ENCODE results near the gene DAGLA. TPM values are rescaled to one million over a fixed set of nuclear protein-coding genes. Genes with fewer than 3 reads are reported as not detected.

Gene DAGLA
- total RNA-seq, 4 donors from 2014 or later = 1.5 to 4.9 (median 3.8) TPM

DNA sequence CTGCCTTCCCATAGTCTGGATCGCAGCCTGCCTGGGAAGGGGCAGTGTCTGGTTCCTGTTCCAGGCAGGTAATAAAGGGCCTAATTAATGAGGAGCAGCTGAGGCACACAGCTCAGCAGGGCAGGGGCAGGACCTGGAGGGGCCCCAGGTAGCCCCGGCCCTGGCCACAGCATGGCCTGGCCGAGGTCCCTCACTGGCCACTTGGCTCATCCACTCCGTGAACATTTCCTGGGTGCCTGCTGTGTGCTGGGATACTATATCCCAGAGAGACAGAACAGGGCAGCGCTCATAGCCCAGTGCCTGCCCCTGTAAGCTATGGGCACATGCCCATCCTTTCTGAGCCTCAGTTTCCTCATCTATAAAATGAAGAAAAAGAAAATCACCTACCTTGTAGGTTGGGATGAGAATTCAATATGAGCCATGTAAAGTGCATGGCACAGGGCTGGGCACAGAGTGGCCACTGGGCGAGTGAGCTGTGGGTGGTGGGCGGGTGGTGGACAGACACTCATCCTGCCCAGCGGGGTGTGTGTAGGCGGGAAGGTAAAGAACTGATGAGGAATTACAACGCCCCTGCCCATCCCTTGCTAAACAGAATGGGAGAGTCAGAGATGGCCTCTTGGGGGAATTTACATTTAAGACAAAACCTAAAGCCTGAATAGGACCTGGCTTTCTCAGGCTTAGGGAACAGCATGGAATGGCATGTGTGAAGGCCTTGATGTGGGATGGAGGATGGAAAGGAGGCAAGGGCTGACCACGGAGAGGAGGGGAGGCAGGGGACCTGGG, 81.4 kb downstream of the DAGLA start:
- H3K4me3 ChIP-seq = no peak overlapping the region
- H3K27ac ChIP-seq (replicated peaks in 1 of 4) = no peak overlapping the region
- no peaks in the 10 kb centered on the region for H3K36me3 ChIP-seq
- no peaks in the 10 kb centered on the region for H3K9me3 ChIP-seq
- no peak for DNase-seq (ENCODE audit: extremely low spot score)
- TF ChIP-seq POLR2A (IDR thresholded peaks at IDR 0.05; ENCODE audit: low read depth) = no peak
- no peak for TF ChIP-seq POLR2AphosphoS5 (IDR thresholded peaks at IDR 0.05)
- TF ChIP-seq, protein P1, sequence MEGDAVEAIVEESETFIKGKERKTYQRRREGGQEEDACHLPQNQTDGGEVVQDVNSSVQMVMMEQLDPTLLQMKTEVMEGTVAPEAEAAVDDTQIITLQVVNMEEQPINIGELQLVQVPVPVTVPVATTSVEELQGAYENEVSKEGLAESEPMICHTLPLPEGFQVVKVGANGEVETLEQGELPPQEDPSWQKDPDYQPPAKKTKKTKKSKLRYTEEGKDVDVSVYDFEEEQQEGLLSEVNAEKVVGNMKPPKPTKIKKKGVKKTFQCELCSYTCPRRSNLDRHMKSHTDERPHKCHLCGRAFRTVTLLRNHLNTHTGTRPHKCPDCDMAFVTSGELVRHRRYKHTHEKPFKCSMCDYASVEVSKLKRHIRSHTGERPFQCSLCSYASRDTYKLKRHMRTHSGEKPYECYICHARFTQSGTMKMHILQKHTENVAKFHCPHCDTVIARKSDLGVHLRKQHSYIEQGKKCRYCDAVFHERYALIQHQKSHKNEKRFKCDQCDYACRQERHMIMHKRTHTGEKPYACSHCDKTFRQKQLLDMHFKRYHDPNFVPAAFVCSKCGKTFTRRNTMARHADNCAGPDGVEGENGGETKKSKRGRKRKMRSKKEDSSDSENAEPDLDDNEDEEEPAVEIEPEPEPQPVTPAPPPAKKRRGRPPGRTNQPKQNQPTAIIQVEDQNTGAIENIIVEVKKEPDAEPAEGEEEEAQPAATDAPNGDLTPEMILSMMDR (IDR thresholded peaks at IDR 0.05) = no peak
- no peak for TF ChIP-seq EP300 (IDR thresholded peaks at IDR 0.05)
- intact Hi-C loops (cut with DNase I) = no loop called here
- no peaks in the 10 kb centered on the region for H3K4me1 ChIP-seq
- 90% methylated on average over 8 of the region's 11 CpGs for WGBS
- H3K27me3 ChIP-seq = peaks cover 0 to 49% (median 5%) of the 10 kb centered on the region in 4 donors

DNA sequence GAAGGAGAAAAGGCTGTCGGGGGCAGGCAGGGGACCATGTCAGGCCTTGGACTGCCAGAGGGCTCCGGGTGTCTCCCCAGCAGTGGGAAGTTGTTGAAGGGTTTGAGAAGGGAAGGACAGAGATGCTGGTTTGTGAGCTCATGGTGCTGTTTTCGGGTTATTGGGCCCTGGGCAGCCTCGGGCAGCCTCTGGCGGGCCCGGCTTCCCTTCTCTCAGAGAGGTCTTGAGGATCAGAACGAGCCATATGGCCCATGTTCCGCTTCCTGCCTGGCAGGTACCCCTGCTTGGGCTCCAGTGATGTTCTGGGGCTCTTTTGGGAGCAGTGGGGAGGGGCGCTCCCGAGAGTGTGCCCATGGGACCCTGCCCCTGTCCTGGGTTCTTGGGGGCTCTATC, 82.0 kb downstream of the DAGLA start:
- Histone ChIP-seq H3K4me1 (no peaks in the 10 kb centered on the region), H3K27ac (replicated peaks in 1 of 4) (no peak overlapping the region), H3K27me3 (peaks cover 0 to 49% (median 5%) of the 10 kb centered on the region in 4 donors), H3K36me3 (no peaks in the 10 kb centered on the region), H3K4me3 (no peak overlapping the region), H3K9me3 (no peaks in the 10 kb centered on the region)
- 68% methylated on average over 8 of the region's 10 CpGs for WGBS
- TF ChIP-seq EP300 (IDR thresholded peaks at IDR 0.05) = no peak
- TF ChIP-seq, protein P1 (IDR thresholded peaks at IDR 0.05) = no peak
- TF ChIP-seq POLR2AphosphoS5 (IDR thresholded peaks at IDR 0.05) = no peak
- no peak for TF ChIP-seq POLR2A (IDR thresholded peaks at IDR 0.05; ENCODE audit: low read depth)
- intact Hi-C loops (cut with DNase I) = no loop called here
- DNase-seq (ENCODE audit: extremely low spot score) = no peak

DNA sequence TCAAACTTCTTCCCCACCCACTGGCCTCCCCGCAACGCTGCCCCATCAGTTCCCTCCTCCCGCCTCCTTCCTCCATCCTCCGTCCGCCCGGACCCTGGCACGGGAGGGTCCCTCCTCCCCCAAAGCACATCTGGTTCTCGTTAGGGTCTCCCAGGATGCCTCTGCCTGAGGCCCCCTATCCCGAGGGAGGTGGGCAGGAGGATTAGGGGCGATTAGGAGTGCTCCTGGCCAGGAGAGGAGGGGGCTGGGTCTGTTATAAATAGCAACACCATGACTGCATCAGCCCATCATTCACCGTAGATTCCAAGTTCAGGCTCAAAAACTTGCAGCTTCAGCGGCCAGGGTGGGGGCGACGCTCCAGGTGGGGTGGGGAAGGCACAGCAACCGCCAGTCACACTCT, 82.6 kb downstream of the DAGLA start:
- Histone ChIP-seq H3K9me3 (no peaks in the 10 kb centered on the region), H3K4me1 (no peaks in the 10 kb centered on the region), H3K27me3 (peaks cover 0 to 49% (median 5%) of the 10 kb centered on the region in 4 donors), H3K36me3 (no peaks in the 10 kb centered on the region), H3K27ac (replicated peaks in 1 of 4) (no peak overlapping the region), H3K4me3 (no peak overlapping the region)
- intact Hi-C loops (cut with DNase I) = no loop called here
- WGBS = 30% methylated on average over 15 of the region's 15 CpGs
- TF ChIP-seq, protein P1 (IDR thresholded peaks at IDR 0.05) = no peak
- no peak for TF ChIP-seq EP300 (IDR thresholded peaks at IDR 0.05)
- no peak for TF ChIP-seq POLR2A (IDR thresholded peaks at IDR 0.05; ENCODE audit: low read depth)
- TF ChIP-seq POLR2AphosphoS5 (IDR thresholded peaks at IDR 0.05) = no peak
- no peak for DNase-seq (ENCODE audit: extremely low spot score)

DNA sequence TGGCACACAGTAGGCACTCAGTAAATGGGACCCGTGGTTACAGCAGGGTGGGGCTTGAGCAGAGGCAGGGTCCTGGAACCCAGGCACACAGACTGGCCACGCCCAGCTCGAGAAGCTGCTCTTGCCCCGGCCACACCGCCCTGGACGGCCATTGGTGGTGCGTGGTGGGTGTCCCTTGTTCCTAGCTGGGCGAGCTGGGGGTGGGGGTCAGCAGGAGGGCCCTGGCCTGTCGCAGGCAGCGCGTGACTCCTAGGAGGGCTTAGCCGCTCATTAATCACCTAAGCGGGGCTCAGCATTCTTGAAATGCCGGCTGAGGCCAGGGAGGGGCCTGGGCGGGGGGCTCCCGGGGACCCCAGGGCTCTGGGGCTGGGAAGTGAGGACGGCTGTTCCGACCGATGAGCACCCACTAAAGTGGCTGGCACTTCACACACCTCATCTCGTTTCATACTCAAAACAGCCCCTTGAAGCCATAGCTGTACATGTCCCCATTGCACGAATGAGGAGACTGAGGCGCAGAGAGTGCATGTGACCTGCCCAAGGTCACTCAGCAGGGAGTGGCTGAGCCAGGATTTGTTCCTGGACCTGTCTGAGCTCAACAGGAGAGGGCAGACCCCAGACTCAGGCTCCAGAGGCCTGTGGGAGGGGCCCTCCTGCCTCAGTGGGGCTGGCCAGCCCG, 83.9 kb downstream of the DAGLA start:
- no peak for DNase-seq (ENCODE audit: extremely low spot score)
- Histone ChIP-seq H3K27me3 (peaks cover 0 to 49% (median 5%) of the 10 kb centered on the region in 4 donors), H3K36me3 (no peaks in the 10 kb centered on the region), H3K9me3 (no peaks in the 10 kb centered on the region), H3K27ac (replicated peaks in 1 of 4) (no peak overlapping the region), H3K4me3 (no peak overlapping the region), H3K4me1 (no peaks in the 10 kb centered on the region)
- intact Hi-C loops (cut with DNase I) = no loop called here
- 61% methylated on average over 9 of the region's 23 CpGs for WGBS
- no peak for TF ChIP-seq POLR2A (IDR thresholded peaks at IDR 0.05; ENCODE audit: low read depth)
- no peak for TF ChIP-seq EP300 (IDR thresholded peaks at IDR 0.05)
- TF ChIP-seq POLR2AphosphoS5 (IDR thresholded peaks at IDR 0.05) = no peak
- TF ChIP-seq, protein P1 (IDR thresholded peaks at IDR 0.05) = no peak
